Measurements from ENCODE around the gene ITPKC.
"Not testable (repeated sequence)": the region's sequence is repeated elsewhere in the genome, so short reads cannot be mapped to it uniquely, and the experiment has no call there.

DNA sequence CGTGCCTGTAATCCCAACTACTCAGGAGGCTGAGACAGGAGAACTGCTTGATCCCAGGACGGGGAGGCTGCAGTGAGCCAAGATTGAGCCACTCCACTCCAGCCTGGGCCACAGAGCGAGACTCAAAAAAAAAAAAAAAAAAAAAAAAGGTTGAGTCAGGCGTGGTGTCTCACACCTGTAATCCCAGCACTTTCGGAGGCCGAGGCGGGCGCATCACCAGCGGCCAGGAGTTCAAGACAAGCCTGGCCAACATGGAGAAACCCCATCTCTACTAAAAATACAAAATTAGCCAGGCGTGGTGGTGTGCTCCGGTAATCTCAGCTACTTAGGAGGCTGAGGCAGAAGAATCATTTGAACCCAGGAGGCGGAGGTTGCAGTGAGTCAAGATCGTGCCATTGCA is 49.5 kb downstream of the ITPKC start:
- TF ChIP-seq, protein P1, sequence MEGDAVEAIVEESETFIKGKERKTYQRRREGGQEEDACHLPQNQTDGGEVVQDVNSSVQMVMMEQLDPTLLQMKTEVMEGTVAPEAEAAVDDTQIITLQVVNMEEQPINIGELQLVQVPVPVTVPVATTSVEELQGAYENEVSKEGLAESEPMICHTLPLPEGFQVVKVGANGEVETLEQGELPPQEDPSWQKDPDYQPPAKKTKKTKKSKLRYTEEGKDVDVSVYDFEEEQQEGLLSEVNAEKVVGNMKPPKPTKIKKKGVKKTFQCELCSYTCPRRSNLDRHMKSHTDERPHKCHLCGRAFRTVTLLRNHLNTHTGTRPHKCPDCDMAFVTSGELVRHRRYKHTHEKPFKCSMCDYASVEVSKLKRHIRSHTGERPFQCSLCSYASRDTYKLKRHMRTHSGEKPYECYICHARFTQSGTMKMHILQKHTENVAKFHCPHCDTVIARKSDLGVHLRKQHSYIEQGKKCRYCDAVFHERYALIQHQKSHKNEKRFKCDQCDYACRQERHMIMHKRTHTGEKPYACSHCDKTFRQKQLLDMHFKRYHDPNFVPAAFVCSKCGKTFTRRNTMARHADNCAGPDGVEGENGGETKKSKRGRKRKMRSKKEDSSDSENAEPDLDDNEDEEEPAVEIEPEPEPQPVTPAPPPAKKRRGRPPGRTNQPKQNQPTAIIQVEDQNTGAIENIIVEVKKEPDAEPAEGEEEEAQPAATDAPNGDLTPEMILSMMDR (IDR thresholded peaks at IDR 0.05) = not testable (repeated sequence)
- TF ChIP-seq, protein P2, sequence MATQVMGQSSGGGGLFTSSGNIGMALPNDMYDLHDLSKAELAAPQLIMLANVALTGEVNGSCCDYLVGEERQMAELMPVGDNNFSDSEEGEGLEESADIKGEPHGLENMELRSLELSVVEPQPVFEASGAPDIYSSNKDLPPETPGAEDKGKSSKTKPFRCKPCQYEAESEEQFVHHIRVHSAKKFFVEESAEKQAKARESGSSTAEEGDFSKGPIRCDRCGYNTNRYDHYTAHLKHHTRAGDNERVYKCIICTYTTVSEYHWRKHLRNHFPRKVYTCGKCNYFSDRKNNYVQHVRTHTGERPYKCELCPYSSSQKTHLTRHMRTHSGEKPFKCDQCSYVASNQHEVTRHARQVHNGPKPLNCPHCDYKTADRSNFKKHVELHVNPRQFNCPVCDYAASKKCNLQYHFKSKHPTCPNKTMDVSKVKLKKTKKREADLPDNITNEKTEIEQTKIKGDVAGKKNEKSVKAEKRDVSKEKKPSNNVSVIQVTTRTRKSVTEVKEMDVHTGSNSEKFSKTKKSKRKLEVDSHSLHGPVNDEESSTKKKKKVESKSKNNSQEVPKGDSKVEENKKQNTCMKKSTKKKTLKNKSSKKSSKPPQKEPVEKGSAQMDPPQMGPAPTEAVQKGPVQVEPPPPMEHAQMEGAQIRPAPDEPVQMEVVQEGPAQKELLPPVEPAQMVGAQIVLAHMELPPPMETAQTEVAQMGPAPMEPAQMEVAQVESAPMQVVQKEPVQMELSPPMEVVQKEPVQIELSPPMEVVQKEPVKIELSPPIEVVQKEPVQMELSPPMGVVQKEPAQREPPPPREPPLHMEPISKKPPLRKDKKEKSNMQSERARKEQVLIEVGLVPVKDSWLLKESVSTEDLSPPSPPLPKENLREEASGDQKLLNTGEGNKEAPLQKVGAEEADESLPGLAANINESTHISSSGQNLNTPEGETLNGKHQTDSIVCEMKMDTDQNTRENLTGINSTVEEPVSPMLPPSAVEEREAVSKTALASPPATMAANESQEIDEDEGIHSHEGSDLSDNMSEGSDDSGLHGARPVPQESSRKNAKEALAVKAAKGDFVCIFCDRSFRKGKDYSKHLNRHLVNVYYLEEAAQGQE (IDR thresholded peaks at IDR 0.05; ENCODE audit: low read depth, low read length) = not testable (repeated sequence)
- TF ChIP-seq GABPA (IDR thresholded peaks at IDR 0.05; ENCODE audit: low read depth); EZH2phosphoT487 (IDR thresholded peaks at IDR 0.05; ENCODE audit: borderline replicate concordance, low read depth): not testable (repeated sequence)

Data from SK-N-SH (cell line).